Astrocyte of the hippocampus (primary cell): ENCODE data around the gene TMEM130.

Experiments
- DNase-seq: peaks from one replicate; pipeline ENCODE4 v3.0.0; 2011; ENCODE audit warnings: low read depth, low spot score

The TMEM130 gene

GRCh38 chr7:98869597-98870120 is at the start of gene TMEM130:
Gene TMEM130, minus strand, starts transcription at chr7:98870014. Its CDS starts 153 bp downstream, at chr7:98869861.
- DNase-seq, result peak; percentile 37

GRCh38 chr7:98917331-98917730 is 47.5 kb upstream of the TMEM130 start:
- no peak for DNase-seq

- no peak for DNase-seq
Measured at GRCh38 chr7:98913612-98914011, 43.8 kb upstream of the TMEM130 start.

- no peak for DNase-seq
Measured at GRCh38 chr7:98913026-98913425, 43.2 kb upstream of the TMEM130 start.

- no peak for DNase-seq
Measured at GRCh38 chr7:98911916-98912315, 42.1 kb upstream of the TMEM130 start.

- no peak for DNase-seq
Measured at GRCh38 chr7:98910427-98910826, 40.6 kb upstream of the TMEM130 start.

- DNase-seq, result no peak
Measured at GRCh38 chr7:98909487-98909886, 39.7 kb upstream of the TMEM130 start.

GRCh38 chr7:98908585-98908984 is 38.8 kb upstream of the TMEM130 start:
- DNase-seq, result no peak

- DNase-seq, result no peak
Measured at GRCh38 chr7:98907570-98907969, 37.8 kb upstream of the TMEM130 start.

- no peak for DNase-seq
Measured at GRCh38 chr7:98903246-98903645, 33.4 kb upstream of the TMEM130 start.

- DNase-seq, result peak; percentile 56
Measured at GRCh38 chr7:98902523-98902922, 32.7 kb upstream of the TMEM130 start.

GRCh38 chr7:98900815-98901214 is 31.0 kb upstream of the TMEM130 start:
- DNase-seq, result no peak

- no peak for DNase-seq
Measured at GRCh38 chr7:98899816-98900215, 30.0 kb upstream of the TMEM130 start.

- no peak for DNase-seq
Measured at GRCh38 chr7:98892609-98893008, 22.8 kb upstream of the TMEM130 start.

- no peak for DNase-seq
Measured at GRCh38 chr7:98887038-98887437, 17.2 kb upstream of the TMEM130 start.

- DNase-seq, result no peak
Measured at GRCh38 chr7:98884416-98884815, 14.6 kb upstream of the TMEM130 start.

GRCh38 chr7:98881561-98882315 is 11.9 kb upstream of the TMEM130 start:
- DNase-seq, result no peak

- no peak for DNase-seq
Measured at GRCh38 chr7:98880485-98880884, 10.7 kb upstream of the TMEM130 start.

- DNase-seq, result no peak
Measured at GRCh38 chr7:98879979-98880315, 10.1 kb upstream of the TMEM130 start.

- DNase-seq, result peak; percentile 33
Measured at GRCh38 chr7:98879198-98879978, 9.6 kb upstream of the TMEM130 start.

- peak; percentile 89 for DNase-seq
Measured at GRCh38 chr7:98878365-98879197, 8.8 kb upstream of the TMEM130 start, which contains the start of gene TRRAP. Gene TRRAP, plus strand, starts transcription at chr7:98878532. Its CDS starts 2,619 bp downstream, at chr7:98881151.
